NCI-H82 treated with DMSO at 0.1 percent for 48 hours (cell line): ENCODE data around the gene EFHD2.
"Not testable (repeated sequence)": the region's sequence is repeated elsewhere in the genome, so short reads cannot be mapped to it uniquely, and the experiment has no call there.

Experiments used
- DNase-seq: peaks from one replicate; lab custom pipeline; 2025; ENCODE audit not compliant: unreplicated experiment; lab: John Stamatoyannopoulos, UW

The EFHD2 gene

GRCh38 chr1:15451014-15451722, 41.5 kb downstream of the EFHD2 start:
- DNase-seq: no peak

DNA sequence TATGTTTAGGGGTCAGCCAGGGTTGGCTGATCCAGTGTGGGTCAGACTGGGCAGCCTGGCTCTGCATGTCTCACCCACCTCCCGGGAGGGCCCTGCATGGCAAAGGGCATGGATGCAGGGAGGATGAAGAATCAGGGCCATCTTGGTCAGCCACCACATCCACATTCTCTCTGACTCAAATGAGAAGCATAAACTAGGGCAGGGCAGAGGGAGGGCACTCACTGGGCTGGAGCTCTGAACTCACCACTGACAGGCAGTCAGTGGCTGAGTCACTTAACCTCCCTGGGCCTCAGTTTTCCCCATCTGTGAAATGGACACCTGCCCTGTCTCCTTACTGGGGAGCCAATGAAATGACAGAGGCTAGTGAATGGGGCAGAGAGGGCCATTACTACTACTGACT, 42.5 kb downstream of the EFHD2 start:
- no peak for DNase-seq

DNA sequence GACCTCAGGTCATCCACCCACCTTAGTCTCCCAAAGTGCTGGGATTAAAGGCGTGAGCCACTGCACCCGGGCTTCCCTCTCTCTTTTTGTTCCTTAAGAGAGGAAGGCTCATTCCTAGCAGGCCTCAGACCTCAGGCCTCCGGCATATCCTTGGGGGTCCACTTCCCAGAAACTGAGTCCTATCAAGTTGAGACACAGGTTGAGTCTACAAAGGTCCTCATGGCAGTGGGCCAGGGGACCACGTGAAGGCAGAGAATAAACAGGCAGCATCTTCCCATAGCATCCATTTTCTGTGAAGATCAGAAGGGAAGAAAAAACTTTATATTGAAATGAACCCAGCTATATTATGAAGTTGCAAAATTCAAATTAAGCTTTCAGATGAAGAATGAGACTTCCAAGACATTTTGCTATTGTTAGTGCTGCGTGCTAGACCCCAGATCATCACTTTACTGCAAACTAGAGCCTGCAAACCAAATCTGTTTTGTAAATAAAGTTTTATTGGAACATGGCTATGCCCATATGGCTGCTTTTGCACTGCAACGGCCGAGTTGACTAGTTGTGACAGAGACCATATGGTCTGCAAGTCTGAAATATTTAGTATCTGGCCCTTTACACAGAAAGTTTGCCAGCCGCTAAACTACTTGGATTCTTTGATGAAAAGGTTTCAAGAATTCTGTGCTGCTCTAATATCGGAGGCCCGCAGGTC, 43.3 kb downstream of the EFHD2 start:
- DNase-seq: no peak

- DNase-seq: no peak
These were observed 44.0 kb downstream of the EFHD2 start for GRCh38 chr1:15453734-15454133.

- DNase-seq: no peak
These were observed 44.6 kb downstream of the EFHD2 start for GRCh38 chr1:15454256-15454655.

DNA sequence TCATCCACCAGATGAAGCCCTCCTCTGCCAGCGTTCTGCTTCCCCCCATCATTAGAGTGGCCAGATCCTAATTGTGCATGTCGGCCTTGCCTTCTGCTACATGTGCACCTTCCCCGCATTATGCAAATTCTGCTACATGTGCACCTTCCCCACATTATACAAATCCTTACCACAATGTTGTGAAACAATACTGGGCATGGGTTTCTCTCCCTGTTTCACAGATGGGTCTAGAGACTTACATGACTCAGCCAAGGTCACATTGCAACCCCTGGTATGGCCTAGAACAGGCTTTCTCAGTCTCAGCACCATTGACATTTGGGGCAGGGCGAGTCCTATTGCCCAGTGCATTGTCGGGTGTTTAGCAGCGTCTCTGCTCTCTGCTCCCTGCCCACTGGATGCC, 45.8 kb downstream of the EFHD2 start:
- no peak for DNase-seq

- no peak for DNase-seq
These were observed 46.7 kb downstream of the EFHD2 start, which contains the start of gene CELA2A for GRCh38 chr1:15456313-15456954. TSS of gene CELA2A (plus strand) at chr1:15456732. CDS start at chr1:15456754, 22 bp downstream.

- no peak for DNase-seq
These were observed 47.9 kb downstream of the EFHD2 start for GRCh38 chr1:15457585-15457984.

- DNase-seq: not testable (repeated sequence)
These were observed 48.7 kb downstream of the EFHD2 start for GRCh38 chr1:15458388-15458787.

DNA sequence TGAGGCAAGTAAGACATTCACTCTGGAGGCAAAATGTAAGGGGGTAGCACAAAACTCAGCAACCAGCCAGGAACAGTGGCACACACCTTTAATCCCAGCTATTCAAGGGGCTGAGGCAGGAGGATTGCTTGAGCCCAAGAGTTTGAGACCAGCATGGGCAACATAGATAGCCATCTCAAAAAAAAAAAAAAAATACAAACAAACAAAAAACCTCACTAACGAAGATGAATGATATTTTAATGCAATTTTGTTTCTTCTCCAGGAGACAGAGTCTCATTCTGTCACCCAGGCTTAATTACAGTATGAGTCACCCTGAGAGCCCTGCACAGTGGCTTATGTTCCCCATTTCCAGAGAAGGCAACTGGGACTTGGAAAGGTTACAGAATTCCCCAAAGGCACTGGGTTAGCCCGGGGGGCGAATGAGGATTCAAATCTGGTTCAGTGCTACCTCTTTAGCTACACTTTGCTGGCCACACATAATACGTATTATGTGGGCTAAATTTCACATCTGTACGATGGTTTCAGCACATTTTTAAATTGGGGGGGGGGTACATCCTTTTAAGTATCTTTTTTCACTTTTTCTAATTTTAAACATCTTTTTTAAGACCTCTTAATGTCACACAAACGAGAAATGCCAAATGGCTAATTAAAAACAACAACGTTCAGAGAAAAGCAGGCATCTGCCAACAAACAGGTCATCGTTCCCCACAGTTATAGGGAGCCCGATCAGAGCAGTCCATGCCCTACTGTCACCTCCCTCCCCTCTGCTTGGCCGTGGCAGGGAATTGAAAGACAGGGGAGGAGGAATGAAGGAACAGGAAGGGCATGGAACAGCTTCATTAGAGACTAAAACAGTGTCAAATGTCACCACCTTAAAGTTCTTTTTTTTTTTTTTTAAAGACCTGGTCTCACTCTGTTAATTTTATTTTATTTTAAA, 50.4 kb downstream of the EFHD2 start:
- DNase-seq: no peak

DNA sequence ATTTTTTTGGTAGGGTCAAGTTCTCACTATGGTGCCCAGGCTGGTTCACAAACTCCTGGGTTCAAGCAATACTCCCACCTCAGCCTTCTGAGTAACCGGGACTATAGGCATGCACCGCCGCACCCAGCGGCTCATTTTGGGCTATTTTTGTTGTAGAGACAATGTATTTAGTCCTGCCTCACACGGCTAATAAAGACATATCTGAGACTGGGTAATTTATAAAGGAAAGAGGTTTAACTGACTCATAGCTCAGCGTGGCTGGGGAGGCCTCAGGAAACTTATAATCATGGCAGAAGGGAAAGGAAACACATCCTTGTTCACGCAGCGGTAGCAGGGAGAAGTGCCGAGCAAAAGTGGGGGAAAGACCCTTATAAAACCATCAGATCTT, 51.0 kb downstream of the EFHD2 start:
- DNase-seq: no peak

DNA sequence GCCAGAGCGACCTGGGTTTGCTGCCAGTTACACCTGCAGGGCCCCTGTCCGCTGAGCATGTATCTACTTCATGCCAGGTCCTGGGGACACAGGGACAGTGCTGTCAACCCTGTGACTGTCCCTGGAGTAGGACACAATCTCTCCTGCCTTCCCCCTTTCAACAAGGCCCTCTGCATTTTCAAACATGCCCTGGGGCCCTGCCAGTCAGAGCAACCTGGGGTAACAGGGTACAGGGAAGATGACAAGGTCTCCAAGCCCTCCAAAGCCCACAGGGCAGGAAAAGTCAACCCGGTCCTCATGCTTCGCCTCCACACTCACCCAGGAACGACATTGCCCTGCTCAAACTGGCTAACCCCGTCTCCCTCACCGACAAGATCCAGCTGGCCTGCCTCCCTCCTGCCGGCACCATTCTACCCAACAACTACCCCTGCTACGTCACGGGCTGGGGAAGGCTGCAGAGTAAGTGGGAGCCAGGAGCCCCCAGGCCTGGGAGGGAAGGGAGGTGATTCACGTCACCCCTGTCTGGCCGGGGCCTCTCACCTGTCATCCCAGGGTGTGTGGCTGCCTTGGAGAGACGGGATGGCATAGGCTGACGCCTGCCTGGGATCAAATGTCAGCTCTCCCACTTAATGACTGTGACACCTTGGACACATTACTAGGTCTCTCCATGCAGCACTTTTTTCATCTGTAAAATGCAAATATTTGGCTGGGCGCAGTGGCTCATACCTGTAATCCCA, 53.5 kb downstream of the EFHD2 start:
- not testable (repeated sequence) for DNase-seq

DNA sequence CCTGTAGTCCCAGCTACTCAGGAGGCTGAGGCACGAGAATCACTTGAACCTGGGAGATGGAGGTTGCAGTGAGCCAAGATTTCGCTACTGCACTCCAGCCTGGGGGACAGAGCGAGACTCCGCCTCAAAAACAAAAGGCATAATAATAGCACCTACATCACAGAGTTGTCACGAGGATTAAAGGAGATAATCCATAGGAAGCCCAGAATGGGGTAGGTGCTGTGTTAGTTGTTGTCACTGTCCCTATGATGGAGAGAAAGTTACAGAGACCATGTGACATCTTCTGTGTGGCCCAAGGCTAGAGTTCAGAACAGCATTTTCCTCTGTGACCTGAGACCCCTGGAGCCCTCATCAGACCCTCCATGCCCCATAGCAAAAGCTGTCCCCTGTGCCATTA, 54.2 kb downstream of the EFHD2 start:
- DNase-seq: not testable (repeated sequence)

DNA sequence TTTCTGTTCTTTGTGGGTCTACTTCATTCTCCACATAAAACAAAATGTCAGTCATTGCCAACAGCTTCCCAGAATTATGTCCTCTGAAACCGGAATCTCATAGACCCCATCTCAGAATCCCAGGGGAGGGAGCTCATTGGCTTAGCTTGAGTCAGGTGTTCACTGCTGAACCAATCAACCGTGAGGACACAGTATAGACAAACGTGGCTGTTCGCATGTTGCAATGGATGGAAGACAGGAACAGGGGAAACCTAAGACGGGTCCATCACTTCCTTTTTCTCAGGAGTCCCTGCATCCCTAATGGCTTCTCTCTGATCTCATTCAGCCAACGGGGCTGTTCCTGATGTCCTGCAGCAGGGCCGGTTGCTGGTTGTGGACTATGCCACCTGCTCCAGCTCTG, 56.0 kb downstream of the EFHD2 start:
- DNase-seq: no peak

DNA sequence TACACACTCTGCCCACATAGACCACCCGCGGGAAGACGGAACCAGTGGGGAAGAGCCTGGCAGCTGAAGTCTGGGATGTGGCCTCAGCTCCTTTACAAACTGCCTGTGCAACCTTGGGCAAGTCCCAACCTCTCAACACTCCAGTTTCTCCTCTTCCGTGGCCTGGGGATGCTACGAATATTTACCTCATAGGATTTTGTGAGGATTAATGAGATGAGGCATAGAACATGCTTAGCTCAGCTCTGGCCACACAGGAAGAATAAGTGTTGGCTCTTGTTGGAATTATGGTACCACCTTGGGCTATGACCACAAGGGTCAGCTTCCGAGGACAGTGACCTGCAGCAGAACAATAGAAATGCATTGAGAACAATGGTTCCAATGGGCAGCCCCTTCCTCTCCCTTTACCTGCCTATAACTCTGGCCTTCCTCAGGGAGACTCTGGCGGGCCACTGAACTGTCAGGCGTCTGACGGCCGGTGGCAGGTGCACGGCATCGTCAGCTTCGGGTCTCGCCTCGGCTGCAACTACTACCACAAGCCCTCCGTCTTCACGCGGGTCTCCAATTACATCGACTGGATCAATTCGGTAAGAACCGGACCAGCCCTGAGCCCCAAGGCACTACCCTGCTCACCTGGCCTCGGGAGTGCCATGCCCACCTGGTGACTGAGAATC, 57.4 kb downstream of the EFHD2 start:
- not testable (repeated sequence) for DNase-seq

GRCh38 chr1:15468145-15468544, 58.5 kb downstream of the EFHD2 start:
- DNase-seq: no peak

- no peak for DNase-seq
These were observed 59.7 kb downstream of the EFHD2 start for GRCh38 chr1:15469361-15469760.

- DNase-seq: not testable (repeated sequence)
These were observed 60.2 kb downstream of the EFHD2 start for GRCh38 chr1:15469821-15470448.

DNA sequence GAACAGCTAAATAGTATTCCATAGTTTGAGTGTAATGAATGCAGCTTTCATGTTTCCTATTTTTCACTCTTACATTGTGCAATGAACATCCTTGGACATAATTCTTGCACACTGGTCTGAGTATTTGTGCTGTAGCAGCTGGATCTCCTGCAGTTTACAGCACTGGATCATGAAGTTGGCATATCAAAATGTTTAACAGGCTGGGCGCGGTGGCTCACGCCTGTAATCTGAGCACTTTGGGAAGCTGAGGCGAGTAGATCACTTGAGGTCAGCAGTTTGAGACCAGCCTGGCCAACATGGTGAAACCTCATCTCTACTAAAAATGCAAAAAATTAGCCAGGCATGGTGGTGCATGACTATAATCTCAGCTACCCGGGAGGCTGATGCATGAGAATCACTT, 61.4 kb downstream of the EFHD2 start:
- DNase-seq: not testable (repeated sequence)
